GM18861 (cell line): ENCODE data around the gene RGS12.

Source experiments
- ATAC-seq: cut with Tn5 transposase; IDR thresholded peaks from one replicate; pipeline ENCODE4 v1.9.1; 2021; ENCODE audit not compliant: unreplicated experiment

The RGS12 gene

GRCh38 chr4:3292571-3293400 is at the start of gene RGS12:
TSS of gene RGS12 (plus strand) at chr4:3293021. CDS start at chr4:3316171, 23,150 bp downstream.
- ATAC-seq: no peak

- ATAC-seq: no peak
Observed at GRCh38 chr4:3243136-3243780, 49.6 kb upstream of the RGS12 start.

GRCh38 chr4:3244002-3244401 is 48.8 kb upstream of the RGS12 start:
- no peak for ATAC-seq

GRCh38 chr4:3244747-3245146 is 48.1 kb upstream of the RGS12 start:
- no peak for ATAC-seq

- ATAC-seq: no peak
Observed at GRCh38 chr4:3245676-3246075, 47.1 kb upstream of the RGS12 start.

- ATAC-seq: no peak
Observed at GRCh38 chr4:3246458-3247398, 46.1 kb upstream of the RGS12 start.

GRCh38 chr4:3247399-3248177 is 45.2 kb upstream of the RGS12 start:
- ATAC-seq: no peak

- ATAC-seq: no peak
Observed at GRCh38 chr4:3248178-3248480, 44.7 kb upstream of the RGS12 start.

GRCh38 chr4:3248811-3249661 is 43.8 kb upstream of the RGS12 start, which contains the start of gene MSANTD1:
TSS of gene MSANTD1 (plus strand) at chr4:3249159. CDS start at chr4:3249223, 64 bp downstream.
- no peak for ATAC-seq

- ATAC-seq: no peak
Observed at GRCh38 chr4:3249711-3250437, 42.9 kb upstream of the RGS12 start.

GRCh38 chr4:3250438-3250955 is 42.3 kb upstream of the RGS12 start:
- ATAC-seq: no peak

- no peak for ATAC-seq
Observed at GRCh38 chr4:3250956-3251690, 41.7 kb upstream of the RGS12 start.

- ATAC-seq: no peak
Observed at GRCh38 chr4:3251691-3252479, 40.9 kb upstream of the RGS12 start.

- no peak for ATAC-seq
Observed at GRCh38 chr4:3252480-3252828, 40.4 kb upstream of the RGS12 start.

- ATAC-seq: no peak
Observed at GRCh38 chr4:3252831-3253641, 39.8 kb upstream of the RGS12 start.

- no peak for ATAC-seq
Observed at GRCh38 chr4:3253808-3254207, 39.0 kb upstream of the RGS12 start.
